Keratinocyte (primary cell): ENCODE measurements around the gene SUGCT. TPM values are rescaled to one million over a fixed set of nuclear protein-coding genes. Genes with fewer than 3 reads are reported as not detected.
"Not testable (repeated sequence)": the region's sequence is repeated elsewhere in the genome, so short reads cannot be mapped to it uniquely, and the experiment has no call there.

Source experiments
- DNase-seq: peaks from one replicate; pipeline ENCODE4 v3.0.0-alpha.2; 2011; ENCODE audit warnings: low read depth, missing footprints, low spot score
- FAIRE-seq: peaks from 2 replicates; lab custom pipeline; 2011; peaks lifted over from hg19 to GRCh38; lab: Jason Lieb, UNC
- H2AFZ ChIP-seq: 2 replicates; pipeline ENCODE4 v1.6.0; 2012; ENCODE audit warnings: low read length, control low read depth, inconsistent platforms; ENCODE audit not compliant: control insufficient read depth
- H3K27ac ChIP-seq: 2 replicates; pipeline ENCODE4 v1.5.1; 2011; ENCODE audit warnings: low read length; ENCODE audit not compliant: control insufficient read depth, insufficient read depth
- H3K27me3 ChIP-seq: 3 replicates; pipeline ENCODE4 v1.6.0; 2011; ENCODE audit warnings: low read length; ENCODE audit not compliant: control insufficient read depth, insufficient read depth; ENCODE audit errors: extremely low read depth
- H3K36me3 ChIP-seq, 2 experiments: 2 replicates in 1 of 2; 3 replicates in 1 of 2; pipeline ENCODE4 v1.5.1; 2011; ENCODE audit warnings: low read length in 2 of 2, mild to moderate bottlenecking in 1 of 2; ENCODE audit not compliant: control insufficient read depth in 2 of 2, insufficient read depth in 2 of 2; ENCODE audit errors: extremely low read depth in 1 of 2
- H3K4me1 ChIP-seq: 3 replicates; pipeline ENCODE4 v1.5.1; 2011; ENCODE audit warnings: low read length; ENCODE audit not compliant: control insufficient read depth, insufficient read depth; ENCODE audit errors: extremely low read depth
- H3K4me2 ChIP-seq: 3 replicates; pipeline ENCODE4 v1.6.0; 2011; ENCODE audit warnings: low read depth, low read length; ENCODE audit not compliant: control insufficient read depth, insufficient read depth; ENCODE audit errors: extremely low read depth
- H3K4me3 ChIP-seq, 3 experiments: fragments of 200-600 bp in 1 of 3; sonication (generic) in 1 of 3; 2 replicates in 2 of 3; 3 replicates in 1 of 3; pipeline ENCODE4 v1.5.1; 2011 to 2016; ENCODE audit warnings: low read length in 3 of 3, mild to moderate bottlenecking in 3 of 3, control low read depth in 2 of 3, inconsistent platforms in 1 of 3, low read depth in 1 of 3, mixed read lengths in 1 of 3, mixed run types in 1 of 3, moderate library complexity in 1 of 3; ENCODE audit not compliant: control insufficient read depth in 2 of 3, insufficient read depth in 2 of 3; ENCODE audit errors: extremely low read depth in 1 of 3
- H3K79me2 ChIP-seq: 2 replicates; pipeline ENCODE4 v1.6.0; 2012; ENCODE audit warnings: low read length; ENCODE audit not compliant: control insufficient read depth, insufficient read depth
- H3K9ac ChIP-seq: 3 replicates; pipeline ENCODE4 v1.6.0; 2011; ENCODE audit warnings: low read length; ENCODE audit not compliant: control insufficient read depth, insufficient read depth; ENCODE audit errors: extremely low read depth
- H3K9me1 ChIP-seq: 3 replicates; pipeline ENCODE4 v1.6.0; 2011; ENCODE audit warnings: low read length; ENCODE audit not compliant: control insufficient read depth, insufficient read depth; ENCODE audit errors: extremely low read depth
- H3K9me3 ChIP-seq: 2 replicates; pipeline ENCODE4 v1.5.1; 2012; ENCODE audit warnings: low read depth, low read length; ENCODE audit not compliant: control insufficient read depth
- H4K20me1 ChIP-seq: 3 replicates; pipeline ENCODE4 v1.6.0; 2011; ENCODE audit warnings: low read length; ENCODE audit not compliant: control insufficient read depth, insufficient read depth; ENCODE audit errors: extremely low read depth
- CTCF ChIP-seq, 3 experiments: IDR thresholded peaks in 1 of 3; conservative IDR thresholded peaks in 1 of 3; optimal IDR thresholded peaks in 1 of 3; 2 replicates in 2 of 3; 3 replicates in 1 of 3; pipeline versions ENCODE3 to v1.5.1; 2011; ENCODE audit warnings: low read length in 3 of 3, mild to moderate bottlenecking in 3 of 3, moderate library complexity in 2 of 3, control low read depth in 1 of 3, inconsistent platforms in 1 of 3; ENCODE audit not compliant: insufficient read depth in 2 of 3; ENCODE audit errors: extremely low read depth in 1 of 3
- EZH2 ChIP-seq: IDR thresholded peaks from one replicate; pipeline ENCODE4 v1.6.1; 2012; ENCODE audit warnings: inconsistent platforms, mild to moderate bottlenecking, low read length, moderate library complexity
- dilution Hi-C: fragments of 300-500 bp; cut with MboI; formaldehyde crosslinking; loops from one replicate; pipeline ENCODE4 v1.7.0; 2020; ENCODE audit warnings: low sequenced_read_pairs; ENCODE audit not compliant: extremely low pct_ligation_motif_present
- polyA plus RNA-seq, 5 experiments: library from polyadenylated mRNA; depleted of rRNA in 3 of 5; stranded (reverse) in 3 of 5; stranded (forward) in 1 of 5; unstranded in 1 of 5; fragments of >200 nt; gene quantifications; 1 replicate in 1 of 5; 2 replicates in 3 of 5; 3 replicates in 1 of 5; pipeline versions ENCODE4 v1.2.1 to v1.2.3, GENCODE V29; 2011 to 2012; ENCODE audit warnings: missing spikeins in 2 of 5, low read depth in 1 of 5, low replicate concordance in 1 of 5

The SUGCT gene
- polyA plus RNA-seq, 1 donor (not counting 4 experiments of a cell fraction or from before 2014, with no cell fraction given): 134 TPM

GRCh38 chr7:40623863-40624262 is 489.1 kb downstream of the SUGCT start:
- dilution Hi-C loops: no loop called here
- no peaks in the 10 kb centered on the region for H3K27me3 ChIP-seq
- TF ChIP-seq CTCF (optimal IDR thresholded peaks at IDR 0.05 in 1 of 3, IDR thresholded peaks at IDR 0.05 in 1 of 3, conservative IDR thresholded peaks at IDR 0.05 in 1 of 3; ENCODE audit: extremely low read depth in 1 of 3, insufficient read depth in 2 of 3, low read length in 3 of 3) (no peak), EZH2 (no peak)

GRCh38 chr7:40627361-40627760 is 492.6 kb downstream of the SUGCT start:
- H3K27me3 ChIP-seq, dilution Hi-C loops, H3K4me2 ChIP-seq, H3K27ac ChIP-seq, H3K9me1 ChIP-seq, DNase-seq, H3K79me2 ChIP-seq, H3K4me1 ChIP-seq, H3K9ac ChIP-seq, FAIRE-seq, H2AFZ ChIP-seq, H3K4me3 ChIP-seq, H4K20me1 ChIP-seq, H3K36me3 ChIP-seq, H3K9me3 ChIP-seq: not testable (repeated sequence)

More at GRCh38 chr7:40623863-40624262, 489.1 kb downstream of the SUGCT start:
- FAIRE-seq (no peak), DNase-seq (no peak)
- H3K9me1 ChIP-seq: no peaks in the 10 kb centered on the region
- no peaks in the 10 kb centered on the region for H3K4me1 ChIP-seq
- H3K36me3 ChIP-seq: no peaks in the 10 kb centered on the region
- no peaks in the 10 kb centered on the region for H3K9me3 ChIP-seq
- no peaks in the 10 kb centered on the region for H4K20me1 ChIP-seq
- H3K27ac ChIP-seq: no peak overlapping the region
- no peaks in the 10 kb centered on the region for H3K79me2 ChIP-seq
- no peak overlapping the region for H3K4me2 ChIP-seq
- H2AFZ ChIP-seq: no peak overlapping the region
- H3K4me3 ChIP-seq: no peak overlapping the region
- H3K9ac ChIP-seq: no peak overlapping the region

GRCh38 chr7:40629891-40630290 is 495.1 kb downstream of the SUGCT start:
- FAIRE-seq (no peak), DNase-seq (no peak)
- Histone ChIP-seq H3K9ac (no peak overlapping the region), H3K4me3 (no peak overlapping the region), H3K27me3 (no peaks in the 10 kb centered on the region), H2AFZ (no peak overlapping the region), H3K9me1 (no peaks in the 10 kb centered on the region), H4K20me1 (no peaks in the 10 kb centered on the region), H3K27ac (no peak overlapping the region), H3K4me1 (no peaks in the 10 kb centered on the region), H3K4me2 (no peak overlapping the region), H3K9me3 (no peaks in the 10 kb centered on the region), H3K36me3 (no peaks in the 10 kb centered on the region), H3K79me2 (no peaks in the 10 kb centered on the region)
- TF ChIP-seq EZH2 (no peak), CTCF (optimal IDR thresholded peaks at IDR 0.05 in 1 of 3, IDR thresholded peaks at IDR 0.05 in 1 of 3, conservative IDR thresholded peaks at IDR 0.05 in 1 of 3; ENCODE audit: extremely low read depth in 1 of 3, insufficient read depth in 2 of 3, low read length in 3 of 3) (no peak)
- dilution Hi-C loops: no loop called here
